Liver (tissue), 3 donors: ENCODE data around the gene WWOX.

Experiments used
- CTCF ChIP-seq: fragments of 150-350 bp; IDR thresholded peaks from 2 replicates; pipeline ENCODE4 v1.5.1; 2017; ENCODE audit warnings: improper control_type of control experiment, low read depth, low read length; ENCODE audit not compliant: missing input control
- FOXA2 ChIP-seq: IDR thresholded peaks from 2 replicates; pipeline ENCODE4 v1.6.1; 2016; ENCODE audit warnings: antibody characterized with exemption
- GABPA ChIP-seq, 2 donors: IDR thresholded peaks in 1 of 2; conservative IDR thresholded peaks in 1 of 2; 2 replicates each; pipeline ENCODE4 v1.6.1; 2016; ENCODE audit warnings: antibody characterized with exemption in 2 of 2, mild to moderate bottlenecking in 1 of 2, moderate library complexity in 1 of 2
- HNF4A ChIP-seq, 2 donors: conservative IDR thresholded peaks; 2 replicates each; pipeline ENCODE4 v1.6.1; 2016; ENCODE audit warnings: antibody characterized with exemption in 2 of 2, mild to moderate bottlenecking in 2 of 2
- HNF4G ChIP-seq: IDR thresholded peaks from 2 replicates; pipeline ENCODE4 v1.6.1; 2016; ENCODE audit warnings: antibody characterized with exemption
- NR2F2 ChIP-seq: IDR thresholded peaks from 2 replicates; pipeline ENCODE4 v1.6.1; 2016; ENCODE audit warnings: antibody characterized with exemption
- RAD21 ChIP-seq, 2 donors: IDR thresholded peaks; 2 replicates each; pipeline ENCODE4 v1.6.1; 2016; ENCODE audit warnings: antibody characterized with exemption in 2 of 2, mild to moderate bottlenecking in 2 of 2
- REST ChIP-seq: IDR thresholded peaks from 2 replicates; pipeline ENCODE4 v1.6.1; 2016; ENCODE audit warnings: antibody characterized with exemption, mild to moderate bottlenecking
- RXRA ChIP-seq, 2 donors: IDR thresholded peaks; 2 replicates each; pipeline ENCODE4 v1.6.1; 2017 to 2018; ENCODE audit warnings: antibody characterized with exemption in 2 of 2, mild to moderate bottlenecking in 1 of 2
- YY1 ChIP-seq: IDR thresholded peaks from 2 replicates; pipeline ENCODE4 v1.6.1; 2016; ENCODE audit warnings: antibody characterized with exemption, mild to moderate bottlenecking
- ZBTB33 ChIP-seq: IDR thresholded peaks from 2 replicates; pipeline ENCODE4 v1.6.1; 2016; ENCODE audit warnings: antibody characterized with exemption
- TF ChIP-seq, protein P1 (sequence below): IDR thresholded peaks from 2 replicates; pipeline ENCODE4 v1.6.1; 2016; ENCODE audit warnings: antibody characterized with exemption
- TF ChIP-seq, protein P2 (sequence below): IDR thresholded peaks from 2 replicates; pipeline ENCODE4 v1.6.1; 2016; ENCODE audit warnings: antibody characterized with exemption
- donor health status: healthy.
- donor health status: healthy.

- TF ChIP-seq YY1 = no peak
- TF ChIP-seq CTCF = no peak
- no peak for TF ChIP-seq GABPA (IDR thresholded peaks at IDR 0.05 in 1 of 2, conservative IDR thresholded peaks at IDR 0.05 in 1 of 2)
- no peak for TF ChIP-seq RAD21 (IDR thresholded peaks at IDR 0.05)
- TF ChIP-seq REST = no peak
- TF ChIP-seq, protein P1, sequence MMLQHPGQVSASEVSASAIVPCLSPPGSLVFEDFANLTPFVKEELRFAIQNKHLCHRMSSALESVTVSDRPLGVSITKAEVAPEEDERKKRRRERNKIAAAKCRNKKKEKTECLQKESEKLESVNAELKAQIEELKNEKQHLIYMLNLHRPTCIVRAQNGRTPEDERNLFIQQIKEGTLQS = no peak
- TF ChIP-seq, protein P2, sequence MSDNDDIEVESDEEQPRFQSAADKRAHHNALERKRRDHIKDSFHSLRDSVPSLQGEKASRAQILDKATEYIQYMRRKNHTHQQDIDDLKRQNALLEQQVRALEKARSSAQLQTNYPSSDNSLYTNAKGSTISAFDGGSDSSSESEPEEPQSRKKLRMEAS = no peak
- TF ChIP-seq RXRA (IDR thresholded peaks at IDR 0.05) = no peak
- no peak for TF ChIP-seq NR2F2
- TF ChIP-seq ZBTB33 = no peak
- TF ChIP-seq HNF4G = no peak
- no peak for TF ChIP-seq FOXA2
- TF ChIP-seq HNF4A (conservative IDR thresholded peaks at IDR 0.05) = no peak
Observed at GRCh38 chr16:78154729-78155461, 55.4 kb downstream of the WWOX start.
